Measurements from ENCODE around the gene P2RY2. TPM values are rescaled to one million over a fixed set of nuclear protein-coding genes. Genes with fewer than 3 reads are reported as not detected.

The P2RY2 gene
- polyA plus RNA-seq, 1 of the 3 experiments (the other 2 are of a cell fraction), result 0.12 TPM

DNA sequence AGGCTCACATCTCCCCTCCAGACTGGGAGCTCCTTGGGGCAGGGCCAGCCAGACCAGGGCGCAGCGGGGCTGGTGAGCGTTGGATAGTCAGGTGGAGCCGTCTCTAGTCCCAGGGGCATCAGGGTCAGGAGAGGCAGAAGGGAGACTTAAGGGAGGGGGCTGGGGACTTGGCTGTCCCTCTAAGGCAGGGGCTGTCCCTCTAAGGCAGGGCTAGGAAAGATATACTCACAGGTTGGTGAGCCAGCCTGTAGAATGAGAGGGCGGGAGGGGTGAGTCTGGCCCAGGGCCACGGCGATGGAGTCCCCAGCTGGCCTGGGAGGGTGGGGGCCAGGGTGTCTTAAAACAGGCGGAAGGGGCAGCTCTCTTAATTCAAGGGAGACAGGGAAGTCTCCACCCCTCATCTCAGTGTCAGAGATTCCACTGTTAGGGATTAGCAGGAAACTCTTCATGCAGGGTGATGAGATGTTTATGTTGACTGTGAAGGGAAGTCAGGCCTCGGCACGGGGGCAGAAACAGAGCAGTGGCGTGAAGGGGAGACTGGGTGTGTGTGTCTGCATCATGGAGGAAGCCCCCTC is 11.3 kb downstream of the P2RY2 start:
- H3K79me2 ChIP-seq (ENCODE audit: insufficient read depth), result no peaks in the 10 kb centered on the region
- H4K20me1 ChIP-seq (ENCODE audit: insufficient read depth), result no peaks in the 10 kb centered on the region
- no peaks in the 10 kb centered on the region for H3K36me3 ChIP-seq (replicated peaks in 1 of 2; ENCODE audit: control insufficient read depth in 1 of 2, insufficient read depth in 2 of 2, low read length in 1 of 2)
- H3K4me1 ChIP-seq (ENCODE audit: control insufficient read depth in 1 of 2, insufficient read depth in 2 of 2, low read depth in 1 of 2, low read length in 1 of 2), result peaks cover 0 to 5% of the 10 kb centered on the region in 2 experiments; a peak in 1 of 4 replicates
- POLR2A ChIA-PET, result no interaction called here
- H3K9me2 ChIP-seq, result no peaks in the 10 kb centered on the region
- H3K27ac ChIP-seq (ENCODE audit: low read depth in 2 of 2, low read length in 1 of 2), result no peak overlapping the region
- H2AFZ ChIP-seq (ENCODE audit: low read depth), result no peak overlapping the region
- H3K4me3 ChIP-seq (ENCODE audit: low read depth in 2 of 2, low read length in 1 of 2), result no peak overlapping the region
- DNase-seq, result peak; percentile 19
- H3K9ac ChIP-seq, result no peak overlapping the region
- 94% methylated on average over 11 of the region's 11 CpGs for WGBS (ENCODE audit: low lambda C conversion rate)
- CTCF ChIA-PET, result interaction anchor here (1.0 to 1.9 kb wide), 3 partner anchors 13 to 58 kb away, joined by 3 to 7 read pairs (median 4); no protein-coding TSS in a partner anchor
- H3K9me3 ChIP-seq, result no peaks in the 10 kb centered on the region
- no peaks in the 10 kb centered on the region for H3F3A ChIP-seq (replicated peaks; ENCODE audit: insufficient read depth)
- H3K4me2 ChIP-seq, result no peak overlapping the region
- TF ChIP-seq TEAD4 (IDR thresholded peaks at IDR 0.05; ENCODE audit: borderline replicate concordance, insufficient read depth) (no peak), EZH2phosphoT487 (IDR thresholded peaks at IDR 0.05; ENCODE audit: borderline replicate concordance, low read depth) (no peak), TCF12 (IDR thresholded peaks at IDR 0.05) (no peak), GATA2 (CRISPR knock-in tag; IDR thresholded peaks at IDR 0.05) (no peak), USF1 (IDR thresholded peaks at IDR 0.05; ENCODE audit: borderline replicate concordance, low read depth) (no peak), FOXJ3 (CRISPR knock-in tag; IDR thresholded peaks at IDR 0.05) (no peak), TAF1 (IDR thresholded peaks at IDR 0.05; ENCODE audit: borderline replicate concordance, low read depth, low read length) (no peak), YY1 (IDR thresholded peaks at IDR 0.05; ENCODE audit: low read depth) (no peak), CHD2 (IDR thresholded peaks at IDR 0.05; ENCODE audit: low read length, partially characterized antibody) (no peak), GABPA (IDR thresholded peaks at IDR 0.05; ENCODE audit: low read depth) (no peak), EP300 (IDR thresholded peaks at IDR 0.05; ENCODE audit: borderline replicate concordance in 1 of 2, low read depth in 1 of 2, low read length in 1 of 2) (no peak), ELF1 (IDR thresholded peaks at IDR 0.05) (no peak)
- TF ChIP-seq, protein P1, sequence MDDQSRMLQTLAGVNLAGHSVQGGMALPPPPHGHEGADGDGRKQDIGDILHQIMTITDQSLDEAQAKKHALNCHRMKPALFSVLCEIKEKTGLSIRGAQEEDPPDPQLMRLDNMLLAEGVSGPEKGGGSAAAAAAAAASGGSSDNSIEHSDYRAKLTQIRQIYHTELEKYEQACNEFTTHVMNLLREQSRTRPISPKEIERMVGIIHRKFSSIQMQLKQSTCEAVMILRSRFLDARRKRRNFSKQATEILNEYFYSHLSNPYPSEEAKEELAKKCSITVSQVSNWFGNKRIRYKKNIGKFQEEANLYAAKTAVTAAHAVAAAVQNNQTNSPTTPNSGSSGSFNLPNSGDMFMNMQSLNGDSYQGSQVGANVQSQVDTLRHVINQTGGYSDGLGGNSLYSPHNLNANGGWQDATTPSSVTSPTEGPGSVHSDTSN (IDR thresholded peaks at IDR 0.05), result no peak
- TF ChIP-seq, protein P2, sequence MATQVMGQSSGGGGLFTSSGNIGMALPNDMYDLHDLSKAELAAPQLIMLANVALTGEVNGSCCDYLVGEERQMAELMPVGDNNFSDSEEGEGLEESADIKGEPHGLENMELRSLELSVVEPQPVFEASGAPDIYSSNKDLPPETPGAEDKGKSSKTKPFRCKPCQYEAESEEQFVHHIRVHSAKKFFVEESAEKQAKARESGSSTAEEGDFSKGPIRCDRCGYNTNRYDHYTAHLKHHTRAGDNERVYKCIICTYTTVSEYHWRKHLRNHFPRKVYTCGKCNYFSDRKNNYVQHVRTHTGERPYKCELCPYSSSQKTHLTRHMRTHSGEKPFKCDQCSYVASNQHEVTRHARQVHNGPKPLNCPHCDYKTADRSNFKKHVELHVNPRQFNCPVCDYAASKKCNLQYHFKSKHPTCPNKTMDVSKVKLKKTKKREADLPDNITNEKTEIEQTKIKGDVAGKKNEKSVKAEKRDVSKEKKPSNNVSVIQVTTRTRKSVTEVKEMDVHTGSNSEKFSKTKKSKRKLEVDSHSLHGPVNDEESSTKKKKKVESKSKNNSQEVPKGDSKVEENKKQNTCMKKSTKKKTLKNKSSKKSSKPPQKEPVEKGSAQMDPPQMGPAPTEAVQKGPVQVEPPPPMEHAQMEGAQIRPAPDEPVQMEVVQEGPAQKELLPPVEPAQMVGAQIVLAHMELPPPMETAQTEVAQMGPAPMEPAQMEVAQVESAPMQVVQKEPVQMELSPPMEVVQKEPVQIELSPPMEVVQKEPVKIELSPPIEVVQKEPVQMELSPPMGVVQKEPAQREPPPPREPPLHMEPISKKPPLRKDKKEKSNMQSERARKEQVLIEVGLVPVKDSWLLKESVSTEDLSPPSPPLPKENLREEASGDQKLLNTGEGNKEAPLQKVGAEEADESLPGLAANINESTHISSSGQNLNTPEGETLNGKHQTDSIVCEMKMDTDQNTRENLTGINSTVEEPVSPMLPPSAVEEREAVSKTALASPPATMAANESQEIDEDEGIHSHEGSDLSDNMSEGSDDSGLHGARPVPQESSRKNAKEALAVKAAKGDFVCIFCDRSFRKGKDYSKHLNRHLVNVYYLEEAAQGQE (IDR thresholded peaks at IDR 0.05; ENCODE audit: low read depth, low read length), result no peak
- H3K27me3 ChIP-seq (ENCODE audit: insufficient read depth), result no peaks in the 10 kb centered on the region
